K562 (cell line): ENCODE results near the gene ARHGEF25. TPM values are rescaled to one million over a fixed set of nuclear protein-coding genes. Genes with fewer than 3 reads are reported as not detected.

ENCODE experiments used
- ATAC-seq: fragments of 200-7000 bp; cut with Tn5 transposase; 3 replicates; pipeline ENCODE4 v1.9.1; 2020; ENCODE audit warnings: moderate library complexity
- BruUV-seq: library from RNA; stranded (reverse); fragments of 400-500 nt; replicated peaks from 2 replicates; lab custom pipeline; 2021; lab: Mats Ljungman, UMichigan
- CTCF ChIA-PET: fragments of 300-600 bp; formaldehyde crosslinking; extraction: SDS; loops from one replicate; lab custom pipeline; 2021; ENCODE audit warnings: low intra/inter-chr PET ratio; lab: Yijun Ruan, JAX
- POLR2A ChIA-PET: fragments of 300-600, 350-650 bp; sonication (Branson Sonifier 250); formaldehyde crosslinking; extraction: SDS; loops from one replicate; lab custom pipeline; 2021; ENCODE audit warnings: antibody characterized with exemption, inconsistent platforms; lab: Yijun Ruan, JAX
- DNase-seq, 4 experiments: peaks; one replicate each; pipeline versions ENCODE4 v3.0.0 to v3.0.0-alpha.2; 2011 to 2018; ENCODE audit warnings: low spot score in 3 of 4, mixed read lengths in 3 of 4; ENCODE audit errors: extremely low read depth in 1 of 4
- FAIRE-seq: peaks from 2 replicates; lab custom pipeline; 2011; peaks lifted over from hg19 to GRCh38; lab: Jason Lieb, UNC
- H2AFZ ChIP-seq: 2 replicates; pipeline ENCODE4 v1.6.0; 2011; ENCODE audit warnings: low read depth, low read length, control low read depth, inconsistent platforms
- H3K27ac ChIP-seq: fragments of 200-600 bp; 3 replicates; pipeline ENCODE4 v1.8.0; 2011; ENCODE audit warnings: low read depth, mild to moderate bottlenecking, control low read depth, inconsistent platforms, low read length, moderate library complexity, mixed read lengths; ENCODE audit errors: extremely low read depth
- H3K27me3 ChIP-seq, 2 experiments: fragments of 300-600 bp in 1 of 2; 2 replicates in 1 of 2; 3 replicates in 1 of 2; pipeline versions ENCODE4 v1.6.0 to v1.8.0; 2011; ENCODE audit warnings: inconsistent platforms in 2 of 2, low read length in 2 of 2, mild to moderate bottlenecking in 1 of 2, mixed read lengths in 1 of 2, moderate library complexity in 1 of 2; ENCODE audit not compliant: control insufficient read depth in 2 of 2, insufficient read depth in 2 of 2
- H3K36me3 ChIP-seq: fragments of 300-600 bp; 3 replicates; pipeline ENCODE4 v1.8.0; 2011; ENCODE audit warnings: mild to moderate bottlenecking, low read length, inconsistent platforms; ENCODE audit not compliant: control insufficient read depth, insufficient read depth
- H3K4me1 ChIP-seq, 2 experiments: fragments of 200-600 bp in 1 of 2; replicated peaks in 1 of 2; 2 replicates in 1 of 2; 3 replicates in 1 of 2; pipeline versions ENCODE4 v1.5.1 to v1.8.0; 2011; ENCODE audit warnings: inconsistent platforms in 2 of 2, low read length in 2 of 2, mild to moderate bottlenecking in 1 of 2, mixed read lengths in 1 of 2, moderate library complexity in 1 of 2; ENCODE audit not compliant: control insufficient read depth in 2 of 2, insufficient read depth in 2 of 2
- H3K4me2 ChIP-seq: 2 replicates; pipeline ENCODE4 v1.6.1; 2011; ENCODE audit warnings: low read length, control low read depth, inconsistent platforms, mixed read lengths; ENCODE audit not compliant: insufficient read depth
- H3K4me3 ChIP-seq: fragments of 200-600 bp; sonication (generic), shearing (Covaris generic); 2 replicates; pipeline ENCODE4 v1.5.1; 2016; ENCODE audit warnings: control low read depth, inconsistent platforms
- H3K79me2 ChIP-seq: fragments of 200-600 bp; 3 replicates; pipeline ENCODE4 v1.8.0; 2011; ENCODE audit warnings: low read length, inconsistent platforms; ENCODE audit not compliant: control insufficient read depth, insufficient read depth
- H3K9ac ChIP-seq, 2 experiments: 2 replicates each; pipeline versions ENCODE4 v1.6.0 to v1.6.1; 2011; ENCODE audit warnings: low read depth in 2 of 2, low read length in 2 of 2, control low read depth in 1 of 2, inconsistent platforms in 1 of 2, mild to moderate bottlenecking in 1 of 2, mixed read lengths in 1 of 2; ENCODE audit not compliant: insufficient read depth in 1 of 2
- H3K9me1 ChIP-seq: one replicate; pipeline ENCODE4 v1.6.0; 2011; ENCODE audit warnings: inconsistent platforms, mild to moderate bottlenecking, low read length, moderate library complexity; ENCODE audit not compliant: control insufficient read depth, insufficient read depth
- H3K9me3 ChIP-seq: replicated peaks from 2 replicates; pipeline ENCODE4 v1.5.1; 2011; ENCODE audit warnings: low read depth, low read length, inconsistent platforms; ENCODE audit not compliant: control insufficient read depth, insufficient read depth
- H4K20me1 ChIP-seq: replicated peaks from 2 replicates; pipeline ENCODE4 v1.6.1; 2011; ENCODE audit warnings: low read length, inconsistent platforms, mixed read lengths; ENCODE audit not compliant: control insufficient read depth, insufficient read depth
- RFX7 ChIP-seq: fragments of 250-450 bp; sonication (Bioruptor Pico); IDR thresholded peaks from 2 replicates; pipeline ENCODE4 v1.5.1; 2021; ENCODE audit warnings: mild to moderate bottlenecking
- SPI1 ChIP-seq: IDR thresholded peaks from 2 replicates; pipeline ENCODE4 v1.6.1; 2011; ENCODE audit warnings: low read depth, low read length, control low read depth, borderline replicate concordance
- TEAD2 ChIP-seq: fragments of 450-650 bp; IDR thresholded peaks from 2 replicates; pipeline ENCODE4 v1.6.1; 2016; ENCODE audit warnings: missing genetic modification characterization, control low read depth, missing compliant biosample characterization
- WGBS: fragments of 100-300 bp; shearing (Covaris generic); methylation state at CpG from one replicate; pipeline ENCODE4 v1.1.6; 2016; ENCODE audit warnings: low coverage, mixed read lengths; ENCODE audit not compliant: insufficient coverage; ENCODE audit errors: missing lambda C conversion rate; 5-methylcytosine and 5-hydroxymethylcytosine counted together
- in situ Hi-C: fragments of 300-500 bp; cut with MboI; formaldehyde crosslinking; loops from 4 replicates; pipeline ENCODE4 v1.15.0; 2018; ENCODE audit warnings: inconsistent platforms, mixed read lengths
- intact Hi-C: fragments of 100-400 bp; cut with micrococcal nuclease; formaldehyde crosslinking; loops from 2 replicates; pipeline ENCODE4 v1.14.2; 2022
- polyA plus RNA-seq, 8 experiments: library from polyadenylated mRNA; depleted of rRNA in 4 of 8; stranded (reverse) in 5 of 8; unstranded in 3 of 8; fragments of >200 nt; fragmentation: Nextera tagmentation in 2 of 8; fragmentation: Illumina TruSeq in 1 of 8; extraction: Ambion mirVana in 2 of 8; extraction: Trizol in 1 of 8; gene quantifications; 2 replicates each; pipeline versions ENCODE4 v1.2.1 to v1.2.3, GENCODE V29; 2011 to 2014; ENCODE audit warnings: inconsistent platforms in 1 of 8, missing spikeins in 1 of 8
- total RNA-seq, 7 experiments: library from RNA; depleted of rRNA in 6 of 7; stranded (reverse); fragments of >200 nt in 6 of 7; fragmentation: Illumina TruSeq in 2 of 7; extraction: Trizol in 2 of 7; gene quantifications; 2 replicates each; pipeline versions ENCODE4 v1.2.1 to v1.2.3, GENCODE V29; 2011 to 2021; ENCODE audit warnings: low replicate concordance in 1 of 7

ARHGEF25 gene
- total and polyA plus RNA-seq, 9 of the 15 experiments (the other 6 are each of a cell fraction or from before 2014, with no cell fraction given): 0.13 to 17.3 (median 11.6) TPM

- BruUV-seq: no TSS peak
- H3K4me1 ChIP-seq: peaks cover 20 to 41% of the 10 kb centered on the region in 2 experiments
- no peaks in the 10 kb centered on the region for H3K79me2 ChIP-seq
- no peak overlapping the region for H2AFZ ChIP-seq
- H3K27ac ChIP-seq: no peak overlapping the region
- no peaks in the 10 kb centered on the region for H3K9me3 ChIP-seq
- FAIRE-seq (no peak), DNase-seq (no peak), ATAC-seq (no peak)
- no peak overlapping the region for H3K9ac ChIP-seq
- H3K27me3 ChIP-seq: no peaks in the 10 kb centered on the region
- peaks cover 25% of the 10 kb centered on the region; the same call in 2 of the 3 replicates for H3K36me3 ChIP-seq
- WGBS: 44% methylated on average over 5 of the region's 5 CpGs
- intact Hi-C loops: loop anchor here (5.0 kb wide), 1 partner anchor 102 kb away; the partner anchor contains the start of genes DDIT3 and MBD6
- in situ Hi-C loops: no loop called here
- TF ChIP-seq SPI1: 0 out of 2 replicates have a peak, but pooled peaks have one; percentile 25
- no peak for TF ChIP-seq TEAD2 (tag)
- TF ChIP-seq RFX7 (CRISPR knock-in tag): no peak
- H4K20me1 ChIP-seq: no peaks in the 10 kb centered on the region
- ChIA-PET CTCF (no interaction called here), POLR2A (interaction anchor here (0.6 to 1.2 kb wide), 5 partner anchors 36 to 906 kb away, joined by 3 to 4 read pairs (median 3); no protein-coding TSS in a partner anchor)
- no peaks in the 10 kb centered on the region for H3K9me1 ChIP-seq
- H3K4me3 ChIP-seq: no peak overlapping the region
- no peak overlapping the region for H3K4me2 ChIP-seq
Measured at GRCh38 chr12:57623811-57624390, 12.7 kb downstream of the ARHGEF25 start.
